ENCODE measurements around the gene THADA. TPM values are rescaled to one million over a fixed set of nuclear protein-coding genes. Genes with fewer than 3 reads are reported as not detected.
"Not testable (repeated sequence)": the region's sequence is repeated elsewhere in the genome, so short reads cannot be mapped to it uniquely, and the experiment has no call there.

Gene THADA
- total RNA-seq, 1 experiment from 2014 or later, result 29.4 TPM

GRCh38 chr2:43391878-43392215 lies 204.0 kb downstream of the THADA start:
- DNase-seq, result no peak
- Histone ChIP-seq H4K20me1 (ENCODE audit: insufficient read depth, low read depth, low read length) (no peaks in the 10 kb centered on the region), H3K27me3 (ENCODE audit: low read length) (no peaks in the 10 kb centered on the region), H3K4me1 (ENCODE audit: low read length) (peaks cover 19% of the 10 kb centered on the region), H3K4me3 (ENCODE audit: low read length) (no peak overlapping the region), H3K9me3 (ENCODE audit: low read length) (no peaks in the 10 kb centered on the region), H3K4me2 (ENCODE audit: low read depth, low read length, poor library complexity, severe bottlenecking) (no peak overlapping the region), H3K9me2 (replicated peaks; ENCODE audit: insufficient read depth, low read length) (no peaks in the 10 kb centered on the region), H3K9ac (ENCODE audit: low read length) (no peak overlapping the region), H2AFZ (ENCODE audit: low read length) (no peak overlapping the region), H3K79me2 (ENCODE audit: low read length) (0 out of 2 replicates have a peak, but pooled peaks cover 3% of the 10 kb centered on the region), H3K36me3 (ENCODE audit: insufficient read depth, low read length) (no peaks in the 10 kb centered on the region), H3K27ac (ENCODE audit: low read length) (no peak overlapping the region)

GRCh38 chr2:43391201-43391877 lies 204.5 kb downstream of the THADA start:
- H3K36me3 ChIP-seq (ENCODE audit: insufficient read depth, low read length), result no peaks in the 10 kb centered on the region
- no peak overlapping the region for H3K4me2 ChIP-seq (ENCODE audit: low read depth, low read length, poor library complexity, severe bottlenecking)
- no peak overlapping the region for H2AFZ ChIP-seq (ENCODE audit: low read length)
- no peaks in the 10 kb centered on the region for H4K20me1 ChIP-seq (ENCODE audit: insufficient read depth, low read depth, low read length)
- peaks cover 20% of the 10 kb centered on the region for H3K4me1 ChIP-seq (ENCODE audit: low read length)
- H3K27ac ChIP-seq (ENCODE audit: low read length), result no peak overlapping the region
- H3K9ac ChIP-seq (ENCODE audit: low read length), result no peak overlapping the region
- no peaks in the 10 kb centered on the region for H3K27me3 ChIP-seq (ENCODE audit: low read length)
- no peaks in the 10 kb centered on the region for H3K9me3 ChIP-seq (ENCODE audit: low read length)
- 0 out of 2 replicates have a peak, but pooled peaks cover 3% of the 10 kb centered on the region for H3K79me2 ChIP-seq (ENCODE audit: low read length)
- H3K9me2 ChIP-seq (replicated peaks; ENCODE audit: insufficient read depth, low read length), result no peaks in the 10 kb centered on the region
- no peak for DNase-seq
- no peak overlapping the region for H3K4me3 ChIP-seq (ENCODE audit: low read length)

GRCh38 chr2:43389581-43390466 lies 206.0 kb downstream of the THADA start:
- H3K9ac ChIP-seq (ENCODE audit: low read length), result no peak overlapping the region

GRCh38 chr2:43388371-43388770 lies 207.5 kb downstream of the THADA start:
- Histone ChIP-seq H3K27ac (ENCODE audit: low read length) (no peak overlapping the region), H3K4me1 (ENCODE audit: low read length) (peaks cover 34% of the 10 kb centered on the region), H3K27me3 (ENCODE audit: low read length) (no peaks in the 10 kb centered on the region), H3K9ac (ENCODE audit: low read length) (no peak overlapping the region), H3K9me2 (replicated peaks; ENCODE audit: insufficient read depth, low read length) (no peaks in the 10 kb centered on the region), H3K4me2 (ENCODE audit: low read depth, low read length, poor library complexity, severe bottlenecking) (peak overlapping the region; percentile 38), H3K79me2 (ENCODE audit: low read length) (0 out of 2 replicates have a peak, but pooled peaks cover 3% of the 10 kb centered on the region), H2AFZ (ENCODE audit: low read length) (no peak overlapping the region), H4K20me1 (ENCODE audit: insufficient read depth, low read depth, low read length) (no peaks in the 10 kb centered on the region), H3K4me3 (ENCODE audit: low read length) (no peak overlapping the region), H3K9me3 (ENCODE audit: low read length) (no peaks in the 10 kb centered on the region), H3K36me3 (ENCODE audit: insufficient read depth, low read length) (no peaks in the 10 kb centered on the region)
- DNase-seq, result no peak

More at GRCh38 chr2:43389581-43390466, 206.0 kb downstream of the THADA start:
- Histone ChIP-seq H3K27ac (ENCODE audit: low read length) (no peak overlapping the region), H3K9me2 (replicated peaks; ENCODE audit: insufficient read depth, low read length) (no peaks in the 10 kb centered on the region), H2AFZ (ENCODE audit: low read length) (no peak overlapping the region), H3K36me3 (ENCODE audit: insufficient read depth, low read length) (no peaks in the 10 kb centered on the region), H3K4me3 (ENCODE audit: low read length) (no peak overlapping the region), H3K79me2 (ENCODE audit: low read length) (0 out of 2 replicates have a peak, but pooled peaks cover 3% of the 10 kb centered on the region), H3K4me1 (ENCODE audit: low read length) (peaks cover 34% of the 10 kb centered on the region), H3K27me3 (ENCODE audit: low read length) (no peaks in the 10 kb centered on the region), H3K9me3 (ENCODE audit: low read length) (no peaks in the 10 kb centered on the region), H4K20me1 (ENCODE audit: insufficient read depth, low read depth, low read length) (no peaks in the 10 kb centered on the region), H3K4me2 (ENCODE audit: low read depth, low read length, poor library complexity, severe bottlenecking) (no peak overlapping the region)
- DNase-seq, result no peak

GRCh38 chr2:43387092-43388062 lies 208.5 kb downstream of the THADA start:
- Histone ChIP-seq H3K4me2 (ENCODE audit: low read depth, low read length, poor library complexity, severe bottlenecking) (peak overlapping the region; percentile 38), H3K9me2 (replicated peaks; ENCODE audit: insufficient read depth, low read length) (no peaks in the 10 kb centered on the region), H2AFZ (ENCODE audit: low read length) (no peak overlapping the region), H3K36me3 (ENCODE audit: insufficient read depth, low read length) (no peaks in the 10 kb centered on the region), H3K4me1 (ENCODE audit: low read length) (peaks cover 34% of the 10 kb centered on the region), H3K9ac (ENCODE audit: low read length) (no peak overlapping the region), H4K20me1 (ENCODE audit: insufficient read depth, low read depth, low read length) (no peaks in the 10 kb centered on the region), H3K4me3 (ENCODE audit: low read length) (no peak overlapping the region), H3K9me3 (ENCODE audit: low read length) (no peaks in the 10 kb centered on the region), H3K27ac (ENCODE audit: low read length) (no peak overlapping the region), H3K79me2 (ENCODE audit: low read length) (0 out of 2 replicates have a peak, but pooled peaks cover 3% of the 10 kb centered on the region), H3K27me3 (ENCODE audit: low read length) (no peaks in the 10 kb centered on the region)
- no peak for DNase-seq

- not testable (repeated sequence) for H3K79me2 ChIP-seq (ENCODE audit: low read length); DNase-seq; H3K9ac ChIP-seq (ENCODE audit: low read length); H3K36me3 ChIP-seq (ENCODE audit: insufficient read depth, low read length); H3K4me3 ChIP-seq (ENCODE audit: low read length); H3K9me2 ChIP-seq (replicated peaks; ENCODE audit: insufficient read depth, low read length); H3K4me2 ChIP-seq (ENCODE audit: low read depth, low read length, poor library complexity, severe bottlenecking); H3K27ac ChIP-seq (ENCODE audit: low read length); H3K27me3 ChIP-seq (ENCODE audit: low read length); H3K9me3 ChIP-seq (ENCODE audit: low read length); H4K20me1 ChIP-seq (ENCODE audit: insufficient read depth, low read depth, low read length); H2AFZ ChIP-seq (ENCODE audit: low read length)
- H3K4me1 ChIP-seq (ENCODE audit: low read length), result peaks cover 34% of the 10 kb centered on the region
These were observed 209.2 kb downstream of the THADA start for GRCh38 chr2:43386679-43387078.

GRCh38 chr2:43384143-43384542 lies 211.7 kb downstream of the THADA start:
- Histone ChIP-seq H3K36me3 (ENCODE audit: insufficient read depth, low read length) (no peaks in the 10 kb centered on the region), H3K4me1 (ENCODE audit: low read length) (peaks cover 31% of the 10 kb centered on the region), H3K27me3 (ENCODE audit: low read length) (no peaks in the 10 kb centered on the region), H3K9me2 (replicated peaks; ENCODE audit: insufficient read depth, low read length) (no peaks in the 10 kb centered on the region), H3K27ac (ENCODE audit: low read length) (no peak overlapping the region), H3K4me2 (ENCODE audit: low read depth, low read length, poor library complexity, severe bottlenecking) (no peak overlapping the region), H4K20me1 (ENCODE audit: insufficient read depth, low read depth, low read length) (no peaks in the 10 kb centered on the region), H3K4me3 (ENCODE audit: low read length) (no peak overlapping the region), H3K9ac (ENCODE audit: low read length) (no peak overlapping the region), H3K9me3 (ENCODE audit: low read length) (no peaks in the 10 kb centered on the region), H2AFZ (ENCODE audit: low read length) (no peak overlapping the region), H3K79me2 (ENCODE audit: low read length) (no peaks in the 10 kb centered on the region)
- no peak for DNase-seq

Measured in Karpas-422 (cell line).